Stimulated activated effector memory CD8-positive, alpha-beta T cell treated with anti-CD3 and anti-CD28 coated beads, Interleukin-12 subunit alpha, Interleukin-12 subunit beta, amount 100 ng/mL, for 72 hours (primary cell): ENCODE results near the gene CLEC17A.

Experiments used
- ATAC-seq: fragments of 150-1000 bp; cut with Tn5 transposase; 2 replicates; pipeline ENCODE4 v1.10.0; 2021
- DNase-seq, 2 donors: peaks; one replicate each; pipeline ENCODE4 v3.0.0; 2021 to 2022; ENCODE audit warnings: low spot score in 2 of 2
- H3K27ac Mint-ChIP-seq: one replicate; pipeline ENCODE4 v1.8.0; 2022; ENCODE audit warnings: mild to moderate bottlenecking, mixed read lengths
- H3K36me3 Mint-ChIP-seq: one replicate; pipeline ENCODE4 v1.8.0; 2022; ENCODE audit warnings: mild to moderate bottlenecking, mixed read lengths
- H3K4me1 Mint-ChIP-seq: one replicate; pipeline ENCODE4 v1.8.0; 2022; ENCODE audit warnings: mixed read lengths
- H3K4me3 Mint-ChIP-seq: one replicate; pipeline ENCODE4 v1.8.0; 2022; ENCODE audit warnings: mild to moderate bottlenecking, mixed read lengths
- H3K9me3 Mint-ChIP-seq: one replicate; pipeline ENCODE4 v1.8.0; 2022; ENCODE audit warnings: mixed read lengths

CLEC17A gene

GRCh38 chr19:14649020-14649419 is 66.1 kb downstream of the CLEC17A start:
- no peak overlapping the region for H3K27ac Mint-ChIP-seq
- no peak for DNase-seq
- ATAC-seq, result no peak
- H3K4me1 Mint-ChIP-seq, result peaks cover 6% of the 10 kb centered on the region
- peaks cover 3% of the 10 kb centered on the region for H3K9me3 Mint-ChIP-seq
- H3K4me3 Mint-ChIP-seq, result no peak overlapping the region
- no peaks in the 10 kb centered on the region for H3K36me3 Mint-ChIP-seq

DNA sequence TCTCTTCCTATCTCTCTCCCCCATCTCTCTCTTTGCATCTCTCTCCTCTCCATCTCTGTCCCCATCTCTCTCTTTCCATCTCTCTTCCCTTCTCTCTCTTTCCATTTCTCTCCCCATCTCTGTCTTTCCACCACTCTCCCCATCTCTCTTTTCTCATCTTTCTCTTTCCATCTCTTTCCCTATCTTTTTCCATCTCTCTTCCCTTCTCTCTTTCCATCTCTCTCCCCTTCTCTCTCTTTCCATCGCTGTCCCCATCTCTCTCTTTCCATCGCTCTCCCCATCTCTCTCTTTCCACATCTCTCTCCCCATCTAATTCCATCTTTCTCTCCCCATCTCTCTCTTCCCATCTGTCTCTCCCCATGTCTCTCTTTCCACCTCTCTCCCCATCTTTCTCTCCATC is 67.3 kb downstream of the CLEC17A start:
- no peak for DNase-seq
- Mint-ChIP-seq H3K36me3 (no peaks in the 10 kb centered on the region), H3K4me1 (peaks cover 6% of the 10 kb centered on the region), H3K4me3 (no peak overlapping the region), H3K27ac (no peak overlapping the region), H3K9me3 (peaks cover 3% of the 10 kb centered on the region)
- no peak for ATAC-seq

DNA sequence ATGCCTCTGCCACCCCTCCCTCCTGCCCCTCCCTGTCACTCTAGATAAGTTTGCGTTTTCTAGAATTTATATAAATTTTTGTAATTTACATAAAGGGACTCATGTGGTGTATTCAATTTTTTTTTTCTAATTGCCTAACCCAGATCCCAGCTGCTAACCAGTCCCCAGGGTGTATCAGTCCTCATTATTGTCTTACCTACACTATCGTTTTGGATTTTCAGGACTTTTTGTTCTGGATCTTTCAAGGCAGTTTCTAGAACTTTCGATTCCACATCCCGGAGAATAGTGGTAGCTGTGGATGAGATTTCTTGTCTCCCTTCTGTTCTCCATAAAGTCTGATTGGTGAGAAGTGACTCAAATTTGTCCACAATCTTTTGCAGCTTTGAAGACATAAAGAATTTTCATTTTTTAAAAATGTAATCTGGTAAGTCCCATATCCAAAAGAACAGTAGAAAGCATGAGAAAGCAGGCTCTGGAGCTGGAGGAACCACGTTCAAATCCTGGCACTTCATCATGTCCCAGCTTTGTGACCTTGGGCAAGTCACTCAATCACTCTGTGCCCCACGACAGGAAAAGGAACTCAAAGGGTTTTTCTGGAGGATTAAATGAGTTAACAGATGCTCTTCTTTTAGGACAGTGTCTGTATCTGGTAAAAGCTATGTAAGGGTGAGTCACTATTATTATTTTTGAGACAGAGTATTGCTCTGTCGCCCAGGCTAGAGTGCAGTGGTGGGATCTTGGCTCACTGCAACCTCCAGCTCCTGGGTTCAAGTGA is 72.1 kb downstream of the CLEC17A start:
- Mint-ChIP-seq H3K4me3 (no peak overlapping the region), H3K36me3 (no peaks in the 10 kb centered on the region), H3K4me1 (no peaks in the 10 kb centered on the region), H3K27ac (no peak overlapping the region), H3K9me3 (peaks cover 2% of the 10 kb centered on the region)
- no peak for DNase-seq
- no peak for ATAC-seq

GRCh38 chr19:14655726-14656125 is 72.8 kb downstream of the CLEC17A start:
- Mint-ChIP-seq H3K36me3 (no peaks in the 10 kb centered on the region), H3K4me3 (no peak overlapping the region), H3K9me3 (no peaks in the 10 kb centered on the region), H3K4me1 (no peaks in the 10 kb centered on the region), H3K27ac (no peak overlapping the region)
- DNase-seq (no peak), ATAC-seq (no peak)

DNA sequence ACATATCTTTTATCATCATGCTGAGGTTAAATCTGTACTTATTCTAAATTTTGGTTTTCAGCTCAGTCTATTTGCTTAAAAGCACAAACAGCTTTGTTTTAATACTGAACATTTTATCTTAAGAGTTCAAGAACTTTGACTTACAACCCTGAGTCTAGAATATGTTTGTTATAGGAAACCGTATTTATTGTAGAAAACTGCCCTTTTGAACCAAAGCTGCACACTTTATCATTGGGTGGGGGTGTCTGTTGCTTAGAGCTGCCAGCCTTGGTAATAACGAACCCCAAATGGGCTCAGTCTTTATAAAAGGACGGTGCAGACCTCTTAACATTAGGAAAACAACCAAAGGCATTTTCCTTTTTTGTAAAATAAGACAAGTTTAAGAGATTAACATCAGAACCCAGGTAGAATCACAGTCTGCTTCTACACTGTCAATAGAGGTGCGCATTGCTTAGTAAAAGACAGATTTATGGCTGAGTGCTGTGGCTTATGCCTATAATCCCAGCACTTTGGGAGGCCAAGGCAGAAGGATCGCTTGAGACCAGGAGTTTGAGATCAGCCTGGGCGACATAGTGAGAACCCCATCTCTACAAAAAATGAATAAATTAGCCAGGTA is 77.1 kb downstream of the CLEC17A start:
- Mint-ChIP-seq H3K27ac (no peak overlapping the region), H3K9me3 (no peaks in the 10 kb centered on the region), H3K4me1 (no peaks in the 10 kb centered on the region), H3K36me3 (no peaks in the 10 kb centered on the region), H3K4me3 (no peak overlapping the region)
- DNase-seq, result no peak
- no peak for ATAC-seq

GRCh38 chr19:14661372-14661924 is 78.6 kb downstream of the CLEC17A start:
- ATAC-seq, result no peak
- no peak for DNase-seq
- Mint-ChIP-seq H3K27ac (no peak overlapping the region), H3K4me3 (no peak overlapping the region), H3K9me3 (no peaks in the 10 kb centered on the region), H3K4me1 (no peaks in the 10 kb centered on the region), H3K36me3 (no peaks in the 10 kb centered on the region)
